Neural cell (in vitro differentiated cells): ENCODE results near the gene ITGAD. TPM values are rescaled to one million over a fixed set of nuclear protein-coding genes. Genes with fewer than 3 reads are reported as not detected.

ENCODE experiments used
- H2AFZ ChIP-seq: fragments of 200-600, 300-800 bp; sonication (generic), shearing (Covaris generic); 2 replicates; pipeline ENCODE4 v1.6.0; 2014; ENCODE audit warnings: low read depth, mild to moderate bottlenecking, antibody characterized with exemption, low read length, moderate library complexity
- H3F3A ChIP-seq: fragments of 200-600 bp; shearing (Covaris generic); 2 replicates; pipeline ENCODE4 v1.6.1; 2016; ENCODE audit warnings: mild to moderate bottlenecking, moderate library complexity, mixed read lengths, antibody characterized with exemption, low read length; ENCODE audit not compliant: insufficient read depth, poor library complexity, severe bottlenecking
- H3K27ac ChIP-seq: fragments of 200-600, 300-800 bp; sonication (generic), shearing (Covaris generic); 2 replicates; pipeline ENCODE4 v1.5.1; 2014; ENCODE audit warnings: mild to moderate bottlenecking, low read length, moderate library complexity
- H3K27me3 ChIP-seq: fragments of 300-800, 200-600 bp; sonication (generic), shearing (Covaris generic); 2 replicates; pipeline ENCODE4 v1.6.0; 2014; ENCODE audit warnings: mild to moderate bottlenecking, low read depth, low read length, moderate library complexity; ENCODE audit not compliant: insufficient read depth
- H3K36me3 ChIP-seq: fragments of 300-800, 200-600 bp; sonication (generic), shearing (Covaris generic); 2 replicates; pipeline ENCODE4 v1.5.1; 2014; ENCODE audit warnings: mild to moderate bottlenecking, antibody characterized with exemption, low read length, moderate library complexity; ENCODE audit not compliant: insufficient read depth
- H3K4me2 ChIP-seq: fragments of 300-800, 200-600 bp; sonication (generic), shearing (Covaris generic); 2 replicates; pipeline ENCODE4 v1.6.0; 2014; ENCODE audit warnings: mild to moderate bottlenecking, low read length
- H3K4me3 ChIP-seq: fragments of 300-800, 200-600 bp; sonication (generic), shearing (Covaris generic); 2 replicates; pipeline ENCODE4 v1.5.1; 2014; ENCODE audit warnings: mild to moderate bottlenecking, low read length, moderate library complexity
- H3K79me2 ChIP-seq: fragments of 200-600 bp; shearing (Covaris generic); replicated peaks from 2 replicates; pipeline ENCODE4 v1.6.0; 2014; ENCODE audit warnings: mild to moderate bottlenecking, low read length, moderate library complexity; ENCODE audit not compliant: insufficient read depth
- H3K9ac ChIP-seq: fragments of 300-800, 200-600 bp; sonication (generic), shearing (Covaris generic); 2 replicates; pipeline ENCODE4 v1.6.1; 2016; ENCODE audit warnings: mild to moderate bottlenecking, low read length, mixed read lengths
- H3K9me2 ChIP-seq: fragments of 200-600 bp; shearing (Covaris generic); 2 replicates; pipeline ENCODE4 v1.6.1; 2016; ENCODE audit warnings: mild to moderate bottlenecking, low read length, mixed read lengths; ENCODE audit not compliant: insufficient read depth
- H3K9me3 ChIP-seq: fragments of 200-600, 300-800 bp; sonication (generic), shearing (Covaris generic); 2 replicates; pipeline ENCODE4 v1.6.1; 2016; ENCODE audit warnings: mild to moderate bottlenecking, mixed run types, low read length, moderate library complexity, mixed read lengths
- H4K20me1 ChIP-seq: fragments of 200-600 bp; shearing (Covaris generic); 2 replicates; pipeline ENCODE4 v1.6.1; 2016; ENCODE audit warnings: mild to moderate bottlenecking, mixed run types; ENCODE audit not compliant: insufficient read depth
- EP300 ChIP-seq: fragments of 450-650 bp; conservative IDR thresholded peaks from 2 replicates; pipeline ENCODE4 v1.6.1; 2014; ENCODE audit warnings: antibody characterized with exemption, mild to moderate bottlenecking, moderate library complexity; ENCODE audit not compliant: poor library complexity, severe bottlenecking
- EZH2 ChIP-seq: fragments of 200-600, 300-800 bp; shearing (Covaris generic), sonication (generic); IDR thresholded peaks from 2 replicates; pipeline ENCODE4 v1.6.1; 2014; ENCODE audit warnings: antibody characterized with exemption, low read length, borderline replicate concordance, mild to moderate bottlenecking; ENCODE audit not compliant: insufficient read depth, poor library complexity, severe bottlenecking
- MXI1 ChIP-seq: fragments of 450-650 bp; conservative IDR thresholded peaks from 2 replicates; pipeline ENCODE4 v1.6.1; 2014; ENCODE audit warnings: antibody characterized with exemption, mild to moderate bottlenecking; ENCODE audit not compliant: poor library complexity, severe bottlenecking
- POLR2AphosphoS5 ChIP-seq: IDR thresholded peaks from 2 replicates; pipeline ENCODE4 v1.6.1; 2012
- RAD21 ChIP-seq: fragments of 450-650 bp; conservative IDR thresholded peaks from 2 replicates; pipeline ENCODE4 v1.6.1; 2014; ENCODE audit warnings: antibody characterized with exemption, mild to moderate bottlenecking, moderate library complexity
- REST ChIP-seq: IDR thresholded peaks from 2 replicates; pipeline ENCODE4 v1.6.1; 2012; ENCODE audit warnings: borderline replicate concordance
- SMC3 ChIP-seq: fragments of 450-650 bp; conservative IDR thresholded peaks from 2 replicates; pipeline ENCODE4 v1.6.1; 2014; ENCODE audit warnings: antibody characterized with exemption, mild to moderate bottlenecking, moderate library complexity; ENCODE audit not compliant: poor library complexity
- TAF1 ChIP-seq: IDR thresholded peaks from 2 replicates; pipeline ENCODE4 v1.6.1; 2012; ENCODE audit warnings: low read depth
- polyA plus RNA-seq: library from polyadenylated mRNA; depleted of rRNA; stranded (reverse); fragments of >200 nt; gene quantifications from 2 replicates; pipeline ENCODE4 v1.2.3, GENCODE V29; 2014
- TF ChIP-seq, protein P1 (sequence below): fragments of 450-650 bp; IDR thresholded peaks from 2 replicates; pipeline ENCODE4 v1.5.1; 2014; ENCODE audit warnings: antibody characterized with exemption, mild to moderate bottlenecking, moderate library complexity; ENCODE audit not compliant: poor library complexity, severe bottlenecking

ITGAD gene
- polyA plus RNA-seq, 1 donor from 2014 or later, result not detected

GRCh38 chr16:31412750-31413149, 19.6 kb downstream of the ITGAD start:
- Histone ChIP-seq H3K9ac (no peak overlapping the region), H3F3A (no peaks in the 10 kb centered on the region), H3K27ac (no peak overlapping the region), H3K27me3 (no peaks in the 10 kb centered on the region), H3K4me2 (no peak overlapping the region), H3K9me2 (no peaks in the 10 kb centered on the region), H2AFZ (no peak overlapping the region), H3K79me2 (no peaks in the 10 kb centered on the region), H3K4me3 (no peak overlapping the region), H4K20me1 (no peaks in the 10 kb centered on the region), H3K9me3 (no peaks in the 10 kb centered on the region), H3K36me3 (no peaks in the 10 kb centered on the region)
- no peak for TF ChIP-seq TAF1
- TF ChIP-seq RAD21, result no peak
- TF ChIP-seq EP300, result no peak
- TF ChIP-seq, protein P1, sequence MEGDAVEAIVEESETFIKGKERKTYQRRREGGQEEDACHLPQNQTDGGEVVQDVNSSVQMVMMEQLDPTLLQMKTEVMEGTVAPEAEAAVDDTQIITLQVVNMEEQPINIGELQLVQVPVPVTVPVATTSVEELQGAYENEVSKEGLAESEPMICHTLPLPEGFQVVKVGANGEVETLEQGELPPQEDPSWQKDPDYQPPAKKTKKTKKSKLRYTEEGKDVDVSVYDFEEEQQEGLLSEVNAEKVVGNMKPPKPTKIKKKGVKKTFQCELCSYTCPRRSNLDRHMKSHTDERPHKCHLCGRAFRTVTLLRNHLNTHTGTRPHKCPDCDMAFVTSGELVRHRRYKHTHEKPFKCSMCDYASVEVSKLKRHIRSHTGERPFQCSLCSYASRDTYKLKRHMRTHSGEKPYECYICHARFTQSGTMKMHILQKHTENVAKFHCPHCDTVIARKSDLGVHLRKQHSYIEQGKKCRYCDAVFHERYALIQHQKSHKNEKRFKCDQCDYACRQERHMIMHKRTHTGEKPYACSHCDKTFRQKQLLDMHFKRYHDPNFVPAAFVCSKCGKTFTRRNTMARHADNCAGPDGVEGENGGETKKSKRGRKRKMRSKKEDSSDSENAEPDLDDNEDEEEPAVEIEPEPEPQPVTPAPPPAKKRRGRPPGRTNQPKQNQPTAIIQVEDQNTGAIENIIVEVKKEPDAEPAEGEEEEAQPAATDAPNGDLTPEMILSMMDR, result no peak
- TF ChIP-seq REST, result no peak
- TF ChIP-seq POLR2AphosphoS5, result no peak
- TF ChIP-seq EZH2, result no peak
- no peak for TF ChIP-seq SMC3
- no peak for TF ChIP-seq MXI1

GRCh38 chr16:31413381-31413780, 20.2 kb downstream of the ITGAD start:
- H3K4me3 ChIP-seq, result no peak overlapping the region
- no peaks in the 10 kb centered on the region for H4K20me1 ChIP-seq
- H3K27ac ChIP-seq, result no peak overlapping the region
- no peaks in the 10 kb centered on the region for H3K9me3 ChIP-seq
- no peaks in the 10 kb centered on the region for H3K27me3 ChIP-seq
- H3K4me2 ChIP-seq, result no peak overlapping the region
- no peak for TF ChIP-seq SMC3
- TF ChIP-seq REST, result no peak
- no peak for TF ChIP-seq MXI1
- no peak for TF ChIP-seq TAF1
- TF ChIP-seq, protein P1, result no peak
- no peak for TF ChIP-seq EP300
- no peak for TF ChIP-seq RAD21
- TF ChIP-seq EZH2, result no peak
- no peaks in the 10 kb centered on the region for H3F3A ChIP-seq
- H3K36me3 ChIP-seq, result no peaks in the 10 kb centered on the region
- H3K9ac ChIP-seq, result no peak overlapping the region
- H3K79me2 ChIP-seq, result no peaks in the 10 kb centered on the region
- H2AFZ ChIP-seq, result no peak overlapping the region
- no peaks in the 10 kb centered on the region for H3K9me2 ChIP-seq
